HG02970 (cell line): ENCODE measurements around the gene KLF2.

ENCODE experiments used
- ATAC-seq: cut with Tn5 transposase; IDR thresholded peaks from one replicate; pipeline ENCODE4 v1.9.1; 2021; ENCODE audit warnings: mild to moderate bottlenecking, moderate library complexity, moderate number of reproducible peaks; ENCODE audit not compliant: unreplicated experiment, low FRiP score

KLF2 gene

DNA sequence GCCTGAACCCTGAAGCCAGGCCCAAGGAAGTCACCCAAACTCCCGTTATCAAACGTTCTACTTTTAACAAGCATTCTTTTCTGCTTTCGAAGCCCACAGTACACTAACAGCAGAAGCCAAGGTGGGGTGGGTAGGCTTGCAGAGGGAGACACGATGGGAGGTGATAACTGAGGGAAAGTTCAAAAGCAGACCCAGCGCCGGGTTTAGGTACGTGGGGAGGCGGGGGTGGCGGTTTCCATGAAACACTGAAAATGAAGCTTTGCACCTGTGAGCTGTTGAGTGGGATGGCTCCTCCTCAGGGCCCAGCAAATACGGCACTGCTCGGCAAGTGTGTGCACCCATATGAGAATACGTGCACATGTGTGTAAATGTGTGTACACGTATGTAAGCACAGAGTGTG lies 49.8 kb downstream of the KLF2 start:
- ATAC-seq: no peak

DNA sequence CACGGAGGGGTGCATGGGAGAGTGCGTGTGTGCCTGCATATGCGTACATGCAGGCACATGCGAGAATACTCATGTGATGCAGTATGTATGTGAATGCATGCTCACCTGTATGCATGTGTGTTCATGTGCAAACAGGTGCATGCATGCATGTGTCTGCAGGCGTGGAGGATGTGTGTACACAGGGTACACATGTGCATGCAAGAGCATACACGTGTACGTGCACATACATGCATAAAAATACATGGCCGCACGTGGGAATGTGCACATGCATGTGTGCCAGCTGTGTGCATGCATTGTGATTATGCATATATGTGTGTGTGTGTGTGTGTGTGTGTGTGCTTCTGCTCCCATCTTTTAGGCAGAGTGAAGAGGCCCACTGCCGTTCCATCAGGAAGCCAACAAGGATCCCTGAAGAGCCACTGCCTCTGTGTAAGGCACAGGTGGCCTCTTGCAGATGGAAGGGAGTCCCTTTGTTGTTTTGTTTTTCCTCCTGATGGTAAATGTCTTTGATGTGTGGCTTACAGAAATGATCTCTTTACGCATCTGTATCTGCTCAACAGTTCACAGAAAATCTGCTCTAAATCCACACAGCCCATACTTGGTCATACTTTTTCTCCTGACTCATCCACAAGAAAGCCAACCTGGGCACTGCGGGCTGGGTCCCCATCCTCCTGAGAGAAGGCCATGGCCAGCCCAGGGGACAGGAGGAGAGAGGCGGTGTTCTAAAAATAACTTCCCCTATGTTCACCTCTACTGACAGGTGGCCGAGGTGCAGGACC lies 50.7 kb downstream of the KLF2 start:
- ATAC-seq: no peak

- ATAC-seq: no peak
Observed at GRCh38 chr19:16375936-16376185, 51.2 kb downstream of the KLF2 start.

- no peak for ATAC-seq
Observed at GRCh38 chr19:16376241-16376640, 51.6 kb downstream of the KLF2 start.

DNA sequence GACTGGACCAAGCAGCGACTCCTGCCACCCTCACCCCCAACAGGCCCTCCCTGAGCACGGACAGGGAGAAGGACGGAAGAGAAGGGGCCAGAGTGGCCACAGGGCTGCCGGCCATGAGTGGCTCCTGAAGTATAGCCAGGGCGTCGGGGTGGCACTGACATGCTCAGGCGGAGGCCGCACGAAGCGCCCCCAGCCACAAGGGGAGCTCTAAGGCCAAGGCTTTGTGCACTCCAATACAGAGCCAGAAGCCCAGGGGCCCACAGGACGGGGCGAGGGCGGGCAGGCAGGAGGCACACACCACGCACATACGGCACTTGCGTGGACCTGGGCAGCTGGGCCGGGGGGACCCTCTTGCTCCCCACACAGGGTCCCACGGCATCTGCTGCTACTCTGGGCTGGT lies 52.0 kb downstream of the KLF2 start:
- no peak for ATAC-seq

DNA sequence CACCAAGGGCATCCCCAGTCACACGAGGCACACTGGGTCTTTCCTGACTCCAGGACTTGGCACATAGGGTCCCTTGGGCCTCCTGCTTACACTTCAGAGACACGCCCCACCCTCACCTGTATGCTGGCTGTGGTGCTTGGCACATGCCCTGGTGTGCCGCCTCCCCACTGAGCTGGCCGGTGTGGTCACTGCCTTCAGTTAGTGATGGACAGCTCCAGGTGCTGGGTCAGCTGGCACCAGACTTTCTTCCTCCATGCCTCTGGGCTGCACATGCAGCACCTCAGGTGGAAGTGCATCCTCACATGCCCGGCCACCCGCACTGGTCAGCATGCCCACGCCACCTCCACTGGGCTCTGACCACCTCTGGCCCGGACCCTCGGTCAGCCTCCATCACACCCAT lies 52.9 kb downstream of the KLF2 start:
- ATAC-seq: no peak
